Testis (tissue), 2 donors: ENCODE measurements around the gene CDC42.

ENCODE experiments used
- POLR2A ChIP-seq: fragments of 450-650 bp; IDR thresholded peaks from one replicate; pipeline ENCODE4 v1.6.1; 2017; ENCODE audit warnings: antibody characterized with exemption, mild to moderate bottlenecking, moderate library complexity
- TF ChIP-seq, protein P1 (sequence below), 3 experiments: fragments of 450-650 bp in 2 of 3; fragments of 200-600 bp in 1 of 3; sonication (generic) in 1 of 3; IDR thresholded peaks; one replicate each; pipeline ENCODE4 v1.5.1; 2016 to 2019; ENCODE audit warnings: antibody characterized with exemption in 3 of 3, mild to moderate bottlenecking in 2 of 3, moderate library complexity in 1 of 3

GRCh38 chr1:22128392-22128791 is 75.9 kb downstream of the CDC42 start:
- TF ChIP-seq, protein P1, sequence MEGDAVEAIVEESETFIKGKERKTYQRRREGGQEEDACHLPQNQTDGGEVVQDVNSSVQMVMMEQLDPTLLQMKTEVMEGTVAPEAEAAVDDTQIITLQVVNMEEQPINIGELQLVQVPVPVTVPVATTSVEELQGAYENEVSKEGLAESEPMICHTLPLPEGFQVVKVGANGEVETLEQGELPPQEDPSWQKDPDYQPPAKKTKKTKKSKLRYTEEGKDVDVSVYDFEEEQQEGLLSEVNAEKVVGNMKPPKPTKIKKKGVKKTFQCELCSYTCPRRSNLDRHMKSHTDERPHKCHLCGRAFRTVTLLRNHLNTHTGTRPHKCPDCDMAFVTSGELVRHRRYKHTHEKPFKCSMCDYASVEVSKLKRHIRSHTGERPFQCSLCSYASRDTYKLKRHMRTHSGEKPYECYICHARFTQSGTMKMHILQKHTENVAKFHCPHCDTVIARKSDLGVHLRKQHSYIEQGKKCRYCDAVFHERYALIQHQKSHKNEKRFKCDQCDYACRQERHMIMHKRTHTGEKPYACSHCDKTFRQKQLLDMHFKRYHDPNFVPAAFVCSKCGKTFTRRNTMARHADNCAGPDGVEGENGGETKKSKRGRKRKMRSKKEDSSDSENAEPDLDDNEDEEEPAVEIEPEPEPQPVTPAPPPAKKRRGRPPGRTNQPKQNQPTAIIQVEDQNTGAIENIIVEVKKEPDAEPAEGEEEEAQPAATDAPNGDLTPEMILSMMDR (IDR thresholded peaks at IDR 0.05), result no peak
- no peak for TF ChIP-seq POLR2A
